Measurements from ENCODE around the gene POTEF. TPM values are rescaled to one million over a fixed set of nuclear protein-coding genes. Genes with fewer than 3 reads are reported as not detected.
"Not testable (repeated sequence)": the region's sequence is repeated elsewhere in the genome, so short reads cannot be mapped to it uniquely, and the experiment has no call there.

POTEF gene
- total RNA-seq, 1 experiment from 2014 or later: 10.5 TPM

DNA sequence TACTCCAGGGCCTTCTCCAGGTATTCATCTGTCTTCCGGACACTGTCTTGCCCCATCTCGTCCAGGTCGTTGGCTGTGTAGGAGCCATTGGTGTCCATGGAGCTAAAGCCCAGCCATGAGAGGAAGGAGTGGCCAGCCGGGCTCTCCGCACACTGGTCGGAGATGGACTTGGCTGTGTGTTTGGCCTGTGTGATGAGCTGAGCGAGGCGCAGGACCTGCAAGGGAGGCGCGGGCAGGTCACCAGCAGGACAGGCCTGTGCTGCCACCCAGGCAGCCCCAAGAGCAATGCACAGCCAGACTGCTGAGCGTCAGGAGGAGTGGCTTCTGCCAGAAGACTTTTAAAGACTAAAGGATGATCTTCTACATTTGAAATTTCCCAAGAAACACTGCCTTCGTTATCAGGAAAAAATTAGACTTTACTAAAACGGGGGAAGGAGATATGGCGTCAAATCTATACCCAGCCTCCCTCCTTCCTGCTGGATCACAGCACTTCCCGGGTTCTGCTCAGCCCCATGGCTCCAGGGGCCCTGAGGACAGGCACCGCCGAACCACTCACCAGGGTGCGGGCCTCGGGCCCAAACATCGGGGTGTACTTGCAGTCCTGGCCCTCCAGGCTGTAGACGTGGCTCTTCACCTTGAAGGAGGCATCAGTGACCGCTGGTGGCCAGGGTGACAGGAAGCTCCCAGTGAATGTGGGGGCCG is 24.9 kb upstream of the POTEF start:
- H3K79me1 ChIP-seq (ENCODE audit: insufficient read depth, low read depth, low read length, poor library complexity, severe bottlenecking); H2AK5ac ChIP-seq (ENCODE audit: insufficient read length, low read length); H3K27me3 Mint-ChIP-seq (ENCODE audit: low read depth); H3K4me1 Mint-ChIP-seq; H2BK12ac ChIP-seq (ENCODE audit: insufficient read length, low read depth, low read length); H3K4me1 ChIP-seq (ENCODE audit: insufficient read depth, low read length); H3K4ac ChIP-seq (ENCODE audit: low read depth, low read length); H3K27ac Mint-ChIP-seq; H3K4me2 ChIP-seq (ENCODE audit: insufficient read depth, insufficient read length, low read length); H4K91ac ChIP-seq (ENCODE audit: insufficient read length, low read depth, low read length); H2AFZ ChIP-seq (ENCODE audit: low read length); DNase-seq; H3K27ac ChIP-seq (ENCODE audit: insufficient read length, low read depth, low read length); H4K5ac ChIP-seq (ENCODE audit: insufficient read length, low read depth, low read length); H4K20me1 ChIP-seq (ENCODE audit: control insufficient read depth, insufficient read depth, insufficient read length); H3K27me3 ChIP-seq (ENCODE audit: insufficient read depth, low read length); H2BK5ac ChIP-seq (ENCODE audit: insufficient read length, low read length); H3K14ac ChIP-seq (ENCODE audit: insufficient read depth, low read length); H3K9me3 Mint-ChIP-seq; H2BK120ac ChIP-seq (ENCODE audit: low read depth, low read length, poor library complexity, severe bottlenecking); H3T11ph ChIP-seq (ENCODE audit: low read length); H3K4me3 Mint-ChIP-seq; H2BK20ac ChIP-seq (ENCODE audit: low read depth, low read length, poor library complexity, severe bottlenecking); H3K56ac ChIP-seq (ENCODE audit: insufficient read length, low read depth, low read length); H3K23me2 ChIP-seq (ENCODE audit: insufficient read length, low read depth, low read length, poor library complexity, severe bottlenecking); H3K9ac ChIP-seq (ENCODE audit: extremely low read depth, insufficient read length, low read length); H3K9me3 ChIP-seq (ENCODE audit: control insufficient read depth, low read depth, low read length); H3K18ac ChIP-seq (ENCODE audit: insufficient read length, low read depth, low read length); H3K79me2 ChIP-seq (ENCODE audit: insufficient read depth, low read length); H2BK15ac ChIP-seq (ENCODE audit: low read depth, low read length); H4K8ac ChIP-seq (replicated peaks; ENCODE audit: insufficient read length, low read depth, low read length); H3K23ac ChIP-seq (ENCODE audit: insufficient read length, low read depth, low read length): not testable (repeated sequence)
- WGBS (ENCODE audit: extremely low coverage, insufficient read length, low lambda C conversion rate): no CpG with 5 or more reads among the region's 23 CpGs
- H3K36me3 Mint-ChIP-seq (ENCODE audit: insufficient read depth in 1 of 3, low read depth in 3 of 3): peaks cover 7 to 50% (median 35%) of the 10 kb centered on the region in 3 experiments; a peak in 6 of 7 replicates

Data from H9 (cell line).